H9 (cell line): ENCODE data around the gene TBCK. TPM values are rescaled to one million over a fixed set of nuclear protein-coding genes. Genes with fewer than 3 reads are reported as not detected.

Source experiments
- DNase-seq: peaks from one replicate; pipeline ENCODE4 v3.0.0-alpha.2; 2017
- H2AFZ ChIP-seq: one replicate; pipeline ENCODE4 v1.6.1; 2013; ENCODE audit warnings: mild to moderate bottlenecking, low read length, control low read depth, moderate library complexity
- H2AK5ac ChIP-seq: 2 replicates; pipeline ENCODE4 v1.6.1; 2013; ENCODE audit warnings: low read length, control low read depth, mixed read lengths; ENCODE audit not compliant: insufficient read length
- H2BK120ac ChIP-seq: one replicate; pipeline ENCODE4 v1.6.1; 2013; ENCODE audit warnings: low read depth, mild to moderate bottlenecking, low read length, control low read depth, inconsistent platforms; ENCODE audit not compliant: poor library complexity, severe bottlenecking
- H2BK12ac ChIP-seq: 2 replicates; pipeline ENCODE4 v1.6.1; 2013; ENCODE audit warnings: low read length, control low read depth, mixed read lengths, low read depth; ENCODE audit not compliant: insufficient read length
- H2BK15ac ChIP-seq: 2 replicates; pipeline ENCODE4 v1.6.1; 2013; ENCODE audit warnings: low read depth, low read length, control low read depth
- H2BK20ac ChIP-seq: one replicate; pipeline ENCODE4 v1.6.1; 2013; ENCODE audit warnings: low read depth, mild to moderate bottlenecking, low read length, control low read depth, inconsistent platforms; ENCODE audit not compliant: poor library complexity, severe bottlenecking
- H2BK5ac ChIP-seq: 2 replicates; pipeline ENCODE4 v1.6.1; 2013; ENCODE audit warnings: low read length, control low read depth, mixed read lengths; ENCODE audit not compliant: insufficient read length
- H3K14ac ChIP-seq: 2 replicates; pipeline ENCODE4 v1.6.1; 2013; ENCODE audit warnings: low read length, control low read depth; ENCODE audit not compliant: insufficient read depth
- H3K18ac ChIP-seq: 2 replicates; pipeline ENCODE4 v1.6.1; 2013; ENCODE audit warnings: low read depth, mild to moderate bottlenecking, mixed read lengths, low read length, control low read depth; ENCODE audit not compliant: insufficient read length
- H3K23ac ChIP-seq: 2 replicates; pipeline ENCODE4 v1.6.1; 2013; ENCODE audit warnings: low read length, control low read depth, mixed read lengths, low read depth; ENCODE audit not compliant: insufficient read length
- H3K23me2 ChIP-seq: 2 replicates; pipeline ENCODE4 v1.6.1; 2013; ENCODE audit warnings: low read depth, mild to moderate bottlenecking, mixed read lengths, low read length, control low read depth; ENCODE audit not compliant: insufficient read length, poor library complexity, severe bottlenecking
- H3K27ac ChIP-seq: 2 replicates; pipeline ENCODE4 v1.5.1; 2013; ENCODE audit warnings: low read length, control low read depth, mixed read lengths, low read depth; ENCODE audit not compliant: insufficient read length
- H3K27me3 ChIP-seq: 2 replicates; pipeline ENCODE4 v1.6.1; 2013; ENCODE audit warnings: low read length, control low read depth, inconsistent platforms; ENCODE audit not compliant: insufficient read depth
- H3K4ac ChIP-seq: 2 replicates; pipeline ENCODE4 v1.6.1; 2013; ENCODE audit warnings: low read depth, mild to moderate bottlenecking, control low read depth, inconsistent platforms, low read length, moderate library complexity
- H3K4me1 ChIP-seq: 2 replicates; pipeline ENCODE4 v1.6.1; 2013; ENCODE audit warnings: low read length, control low read depth, inconsistent platforms; ENCODE audit not compliant: insufficient read depth
- H3K4me2 ChIP-seq: 2 replicates; pipeline ENCODE4 v1.6.1; 2013; ENCODE audit warnings: low read length, control low read depth, mixed read lengths; ENCODE audit not compliant: insufficient read length, insufficient read depth
- H3K56ac ChIP-seq: 2 replicates; pipeline ENCODE4 v1.6.1; 2013; ENCODE audit warnings: low read depth, mild to moderate bottlenecking, mixed read lengths, low read length, control low read depth; ENCODE audit not compliant: insufficient read length
- H3K79me1 ChIP-seq: 2 replicates; pipeline ENCODE4 v1.6.1; 2013; ENCODE audit warnings: low read depth, mild to moderate bottlenecking, moderate library complexity, low read length, control low read depth, inconsistent platforms; ENCODE audit not compliant: insufficient read depth, poor library complexity, severe bottlenecking
- H3K79me2 ChIP-seq: 2 replicates; pipeline ENCODE4 v1.6.1; 2013; ENCODE audit warnings: low read length, control low read depth, inconsistent platforms; ENCODE audit not compliant: insufficient read depth
- H3K9ac ChIP-seq: 2 replicates; pipeline ENCODE4 v1.6.1; 2013; ENCODE audit warnings: low read length, control low read depth, mixed read lengths; ENCODE audit not compliant: insufficient read length; ENCODE audit errors: extremely low read depth
- H3K9me3 ChIP-seq: one replicate; pipeline ENCODE4 v1.6.1; 2013; ENCODE audit warnings: low read depth, low read length, inconsistent platforms; ENCODE audit not compliant: control insufficient read depth
- H3T11ph ChIP-seq: one replicate; pipeline ENCODE4 v1.6.1; 2013; ENCODE audit warnings: mild to moderate bottlenecking, low read length, control low read depth, inconsistent platforms
- H4K20me1 ChIP-seq: one replicate; pipeline ENCODE4 v1.6.1; 2013; ENCODE audit not compliant: control insufficient read depth, insufficient read length, insufficient read depth
- H4K5ac ChIP-seq: 2 replicates; pipeline ENCODE4 v1.6.1; 2013; ENCODE audit warnings: low read depth, mild to moderate bottlenecking, mixed read lengths, low read length, control low read depth; ENCODE audit not compliant: insufficient read length
- H4K8ac ChIP-seq: replicated peaks from 2 replicates; pipeline ENCODE4 v1.6.1; 2013; ENCODE audit warnings: low read length, control low read depth, mixed read lengths, low read depth; ENCODE audit not compliant: insufficient read length
- H4K91ac ChIP-seq: 2 replicates; pipeline ENCODE4 v1.6.1; 2013; ENCODE audit warnings: low read depth, mild to moderate bottlenecking, moderate library complexity, mixed read lengths, low read length, control low read depth; ENCODE audit not compliant: insufficient read length
- H3K27ac Mint-ChIP-seq, 3 experiments: 2 replicates in 2 of 3; 3 replicates in 1 of 3; pipeline ENCODE4 v1.8.0; 2020 to 2021; ENCODE audit warnings: mixed read lengths in 3 of 3, mild to moderate bottlenecking in 1 of 3, moderate library complexity in 1 of 3
- H3K27me3 Mint-ChIP-seq: 2 replicates; pipeline ENCODE4 v1.8.0; 2021; ENCODE audit warnings: low read depth, mild to moderate bottlenecking, moderate library complexity, mixed read lengths
- H3K36me3 Mint-ChIP-seq, 3 experiments: 2 replicates in 2 of 3; 3 replicates in 1 of 3; pipeline ENCODE4 v1.8.0; 2020 to 2021; ENCODE audit warnings: low read depth in 3 of 3, mixed read lengths in 3 of 3; ENCODE audit not compliant: insufficient read depth in 1 of 3
- H3K4me1 Mint-ChIP-seq, 2 experiments: 2 replicates each; pipeline ENCODE4 v1.8.0; 2020; ENCODE audit warnings: mixed read lengths in 2 of 2
- H3K4me3 Mint-ChIP-seq, 2 experiments: 2 replicates in 1 of 2; 3 replicates in 1 of 2; pipeline ENCODE4 v1.8.0; 2020 to 2021; ENCODE audit warnings: mild to moderate bottlenecking in 2 of 2, mixed read lengths in 2 of 2, moderate library complexity in 1 of 2
- H3K9me3 Mint-ChIP-seq, 2 experiments: 2 replicates in 1 of 2; 3 replicates in 1 of 2; pipeline ENCODE4 v1.8.0; 2020; ENCODE audit warnings: mild to moderate bottlenecking in 2 of 2, mixed read lengths in 2 of 2, moderate library complexity in 1 of 2
- WGBS: extraction: QIAGEN DNeasy Blood & Tissue Kit; methylation state at CpG from one replicate; pipeline ENCODE4 v1.1.7; 2013; ENCODE audit warnings: missing lambda C conversion rate, low lambda C conversion rate, mixed read lengths; ENCODE audit not compliant: insufficient read length; ENCODE audit errors: extremely low coverage; 5-methylcytosine and 5-hydroxymethylcytosine counted together
- total RNA-seq: library from RNA; stranded (reverse); gene quantifications from 2 replicates; pipeline ENCODE4 v1.2.1, GENCODE V29; 2021
- TF ChIP-seq, protein P1 (sequence below): fragments of 200-600 bp; sonication (generic); conservative IDR thresholded peaks from 3 replicates; pipeline ENCODE4 v1.8.0; 2021; ENCODE audit warnings: antibody characterized with exemption, mild to moderate bottlenecking

The TBCK gene
- total RNA-seq, 1 experiment from 2014 or later, result 22.1 TPM

DNA sequence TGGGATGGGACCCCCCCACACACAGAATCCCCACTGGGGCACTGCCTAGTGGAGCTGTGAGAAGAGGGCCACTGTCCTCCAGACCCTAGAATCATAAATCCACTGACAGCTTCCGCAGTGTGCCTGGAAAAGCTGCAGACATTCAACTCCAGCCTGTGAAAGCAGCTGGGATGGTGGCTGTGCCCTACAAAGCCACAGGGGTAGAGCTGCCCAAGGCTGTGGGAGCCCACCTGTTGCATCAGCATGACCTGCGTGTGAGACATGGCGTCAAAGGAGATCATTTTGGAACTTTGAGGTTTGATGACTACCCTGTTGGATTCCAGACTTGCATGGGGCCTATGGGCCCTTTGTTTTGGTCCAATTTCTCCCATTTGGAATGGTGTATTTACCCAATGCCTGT lies 22.7 kb upstream of the TBCK start:
- Histone ChIP-seq H3K9me3 (no peaks in the 10 kb centered on the region), H3K79me1 (no peaks in the 10 kb centered on the region), H3K4ac (no peak overlapping the region), H3K9ac (no peak overlapping the region), H3K23me2 (no peaks in the 10 kb centered on the region), H2BK5ac (no peak overlapping the region), H3K18ac (no peak overlapping the region), H3T11ph (no peak overlapping the region), H4K5ac (no peak overlapping the region), H3K14ac (no peak overlapping the region), H4K91ac (no peak overlapping the region), H3K4me1 (no peaks in the 10 kb centered on the region), H3K27ac (no peak overlapping the region), H2BK20ac (no peak overlapping the region), H4K8ac (no peak overlapping the region), H3K23ac (no peak overlapping the region), H3K27me3 (no peaks in the 10 kb centered on the region), H4K20me1 (no peaks in the 10 kb centered on the region), H3K4me2 (no peak overlapping the region), H2AFZ (no peak overlapping the region), H2AK5ac (no peak overlapping the region), H3K79me2 (no peaks in the 10 kb centered on the region), H2BK12ac (no peak overlapping the region), H3K56ac (no peak overlapping the region), H2BK120ac (no peak overlapping the region), H2BK15ac (no peak overlapping the region)
- H3K27me3 Mint-ChIP-seq, result no peaks in the 10 kb centered on the region
- no peaks in the 10 kb centered on the region for H3K4me1 Mint-ChIP-seq
- H3K27ac Mint-ChIP-seq, result 0 out of 7 replicates have a peak overlapping the region, but pooled peaks of 1 of the 3 experiments have one; percentile 29
- peaks cover 33 to 54% (median 46%) of the 10 kb centered on the region in 3 experiments for H3K36me3 Mint-ChIP-seq
- H3K9me3 Mint-ChIP-seq, result peaks cover 3 to 4% of the 10 kb centered on the region in 2 experiments; a peak in 3 of 5 replicates
- no peak for DNase-seq
- no peak overlapping the region for H3K4me3 Mint-ChIP-seq
- TF ChIP-seq, protein P1, sequence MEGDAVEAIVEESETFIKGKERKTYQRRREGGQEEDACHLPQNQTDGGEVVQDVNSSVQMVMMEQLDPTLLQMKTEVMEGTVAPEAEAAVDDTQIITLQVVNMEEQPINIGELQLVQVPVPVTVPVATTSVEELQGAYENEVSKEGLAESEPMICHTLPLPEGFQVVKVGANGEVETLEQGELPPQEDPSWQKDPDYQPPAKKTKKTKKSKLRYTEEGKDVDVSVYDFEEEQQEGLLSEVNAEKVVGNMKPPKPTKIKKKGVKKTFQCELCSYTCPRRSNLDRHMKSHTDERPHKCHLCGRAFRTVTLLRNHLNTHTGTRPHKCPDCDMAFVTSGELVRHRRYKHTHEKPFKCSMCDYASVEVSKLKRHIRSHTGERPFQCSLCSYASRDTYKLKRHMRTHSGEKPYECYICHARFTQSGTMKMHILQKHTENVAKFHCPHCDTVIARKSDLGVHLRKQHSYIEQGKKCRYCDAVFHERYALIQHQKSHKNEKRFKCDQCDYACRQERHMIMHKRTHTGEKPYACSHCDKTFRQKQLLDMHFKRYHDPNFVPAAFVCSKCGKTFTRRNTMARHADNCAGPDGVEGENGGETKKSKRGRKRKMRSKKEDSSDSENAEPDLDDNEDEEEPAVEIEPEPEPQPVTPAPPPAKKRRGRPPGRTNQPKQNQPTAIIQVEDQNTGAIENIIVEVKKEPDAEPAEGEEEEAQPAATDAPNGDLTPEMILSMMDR, result no peak
- WGBS, result no CpG with 5 or more reads among the region's 3 CpGs
